Midbrain (tissue), 1 donor: ENCODE measurements around the gene RNF181.
"Not testable (repeated sequence)": the region's sequence is repeated elsewhere in the genome, so short reads cannot be mapped to it uniquely, and the experiment has no call there.

Experiments
- DNase-seq: peaks from one replicate; lab custom pipeline; 2025; lab: John Stamatoyannopoulos, UW

The RNF181 gene

DNA sequence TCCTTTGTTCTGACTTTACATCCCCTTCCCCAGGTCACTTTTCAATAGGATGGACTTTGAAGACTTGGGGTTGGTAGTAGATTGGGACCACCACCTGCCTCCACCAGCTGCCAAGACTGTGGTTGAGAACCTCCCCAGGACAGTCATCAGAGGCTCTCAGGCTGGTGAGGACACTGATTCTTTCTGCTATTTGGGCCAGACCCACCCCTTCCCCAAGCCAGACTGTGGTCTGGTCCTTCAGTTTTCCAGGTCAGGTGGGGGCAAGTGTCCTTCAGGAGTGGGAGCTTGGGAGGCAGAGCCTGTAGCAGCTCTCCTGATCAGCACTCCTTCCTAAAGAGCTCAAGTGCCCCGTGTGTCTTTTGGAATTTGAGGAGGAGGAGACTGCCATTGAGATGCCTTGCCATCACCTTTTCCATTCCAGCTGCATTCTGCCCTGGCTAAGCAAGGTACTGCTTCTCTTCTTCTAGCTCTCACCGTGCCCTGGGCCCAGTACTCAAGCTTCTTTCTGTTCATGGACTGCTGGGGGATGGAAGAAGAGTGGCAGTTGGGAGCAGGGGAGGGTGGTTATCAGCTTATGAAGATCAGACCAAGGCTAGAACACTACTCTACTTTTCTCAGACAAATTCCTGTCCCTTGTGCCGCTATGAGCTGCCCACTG lies 1.1 kb downstream of the RNF181 start:
- DNase-seq: no peak

DNA sequence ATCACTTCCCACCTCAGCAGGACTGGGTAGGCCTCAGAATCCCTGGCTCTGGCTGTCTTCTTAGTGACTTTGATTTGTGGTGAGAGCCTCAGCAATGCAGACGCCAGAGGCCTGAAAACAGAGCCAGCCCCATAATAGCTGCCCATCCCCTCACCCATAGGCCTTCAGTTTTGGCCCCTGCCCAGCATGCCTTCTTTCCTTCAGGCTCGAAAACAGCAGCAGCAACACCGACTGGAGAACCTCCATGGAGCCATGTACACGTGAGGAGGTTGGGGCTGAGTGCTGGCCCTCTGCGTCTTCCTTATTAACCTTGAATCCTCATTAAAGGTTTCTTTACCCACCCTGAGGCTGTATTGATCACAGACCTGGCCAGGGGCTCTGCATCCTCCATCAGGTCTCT lies 1.7 kb downstream of the RNF181 start:
- no peak for DNase-seq

DNA sequence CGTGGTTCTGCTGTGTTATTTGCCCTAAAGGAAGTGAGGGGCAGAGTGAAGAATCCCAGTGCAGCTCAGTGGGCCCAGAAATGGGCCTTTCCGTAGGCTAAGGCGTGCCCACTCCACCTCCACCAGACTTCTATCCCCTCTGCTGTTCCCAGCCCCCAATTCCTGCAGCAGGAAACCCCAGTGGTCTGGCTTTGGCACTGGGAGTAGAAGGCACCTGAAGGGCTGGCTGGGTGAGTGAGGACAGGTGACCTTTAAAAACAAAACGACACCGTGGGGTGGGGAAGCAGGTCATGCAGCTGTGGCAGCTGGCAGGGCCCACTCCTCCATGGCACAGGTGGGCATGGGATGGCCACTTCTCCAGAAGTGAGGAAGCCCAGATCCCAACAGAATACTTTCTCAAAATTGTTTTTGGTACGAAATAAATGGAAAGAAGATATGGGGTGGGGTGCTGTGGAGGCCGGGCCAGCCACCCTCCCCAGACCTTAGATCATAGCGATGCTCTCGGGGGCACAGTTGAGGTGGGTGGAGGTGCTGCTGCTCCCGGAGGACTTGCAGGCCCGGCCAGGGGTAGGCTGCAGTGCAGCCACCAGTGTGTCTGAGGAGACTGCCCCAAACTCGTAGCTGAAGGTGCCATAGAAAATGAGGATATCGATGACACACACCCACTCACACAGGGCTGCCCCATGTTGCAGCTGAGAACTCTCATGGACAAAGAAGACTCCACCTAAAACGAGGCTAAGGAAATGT lies 3.2 kb downstream of the RNF181 start:
- no peak for DNase-seq

DNA sequence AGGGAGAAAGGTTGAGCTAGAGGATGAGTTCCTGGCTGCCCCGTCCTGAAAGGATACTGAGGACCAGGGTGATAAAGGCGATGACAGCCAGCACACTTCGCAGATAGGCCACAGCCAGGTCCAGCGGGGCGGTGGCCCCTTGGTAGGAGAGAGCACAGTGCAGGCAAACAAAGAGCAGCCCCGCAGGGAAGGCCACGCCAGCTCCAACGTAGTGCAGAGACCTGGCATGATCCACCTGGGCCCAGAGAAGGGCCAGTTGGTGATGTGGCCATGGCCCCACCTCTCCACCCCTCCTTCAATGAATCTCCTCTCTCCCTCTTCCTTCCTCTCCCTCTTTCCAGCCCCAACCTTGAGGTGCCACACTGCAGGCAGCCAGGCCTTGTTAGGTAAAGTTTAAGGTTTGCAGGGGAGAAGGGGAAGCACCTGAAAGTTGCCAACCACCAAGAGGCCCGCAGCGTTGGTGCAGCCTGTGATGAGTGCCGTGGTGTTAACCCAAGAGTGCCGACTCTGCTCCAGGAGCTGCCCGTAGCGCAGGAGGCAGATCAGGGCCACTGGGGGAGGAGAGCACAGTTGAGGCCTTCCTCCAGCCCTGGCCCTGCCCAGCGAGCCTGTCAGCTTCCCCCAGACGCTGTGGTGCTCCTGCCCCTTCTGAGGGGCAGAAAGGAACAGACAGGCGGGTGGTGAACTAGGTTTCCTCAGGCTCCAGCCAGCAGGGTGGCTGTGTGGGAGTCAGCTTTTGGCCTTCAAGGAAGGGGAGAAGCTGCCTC lies 4.1 kb downstream of the RNF181 start:
- DNase-seq: no peak

DNA sequence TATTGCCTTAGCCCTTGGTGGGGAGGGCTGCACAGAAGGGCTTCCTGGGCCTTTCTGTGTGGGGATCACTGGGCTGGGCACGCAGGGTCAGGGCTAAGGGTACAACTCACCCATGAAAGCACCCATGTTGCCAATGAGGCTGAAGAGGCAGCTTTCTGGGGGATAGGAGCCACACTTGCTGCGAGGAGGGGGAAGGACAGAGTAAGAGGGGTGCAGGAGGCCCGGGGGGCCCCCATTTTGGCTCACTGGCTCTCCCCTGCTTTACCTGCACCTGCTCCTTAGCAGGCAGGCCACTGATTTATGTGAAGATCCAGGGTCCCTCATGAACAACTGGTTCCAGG lies 4.7 kb downstream of the RNF181 start:
- DNase-seq: no peak

DNA sequence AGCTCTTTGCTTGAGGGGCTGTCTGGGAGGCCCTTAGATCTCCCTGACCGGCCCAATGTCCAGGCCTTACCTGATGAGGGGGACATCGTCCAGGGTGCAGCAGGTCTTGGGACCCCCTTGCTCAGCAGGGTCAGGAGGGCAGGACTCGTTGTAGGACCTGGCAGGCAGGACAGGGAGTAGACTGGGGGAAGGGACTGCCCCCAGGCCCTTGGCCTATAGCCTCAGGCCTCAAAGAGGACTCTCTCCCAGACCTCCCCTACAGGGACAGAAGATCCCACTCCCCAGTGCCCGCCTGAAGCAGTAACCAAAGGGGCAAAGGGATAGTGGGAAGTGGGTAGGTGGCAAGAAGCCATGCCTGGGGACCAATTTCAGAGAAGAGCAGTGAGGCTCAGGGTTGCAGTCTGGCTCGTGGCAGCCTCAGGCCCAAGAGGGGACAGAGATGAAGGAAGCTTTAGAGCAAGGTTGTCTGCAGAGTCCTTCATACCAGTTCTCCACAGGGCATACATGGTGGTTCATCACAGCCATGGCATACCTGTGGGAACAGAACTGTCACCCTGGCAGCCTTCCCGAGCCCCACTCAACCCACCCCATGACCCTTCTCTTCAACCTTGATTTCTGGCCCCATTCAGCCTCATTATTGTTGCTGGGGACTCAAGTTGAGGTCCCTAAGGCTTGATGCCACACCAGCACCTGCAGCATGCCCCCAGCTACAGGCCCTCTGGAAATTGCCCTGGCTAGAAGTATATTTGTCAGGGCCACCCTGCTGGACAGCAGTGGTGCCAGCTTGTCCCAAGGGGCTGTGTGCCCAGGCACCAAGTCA lies 5.6 kb downstream of the RNF181 start:
- DNase-seq: no peak

DNA sequence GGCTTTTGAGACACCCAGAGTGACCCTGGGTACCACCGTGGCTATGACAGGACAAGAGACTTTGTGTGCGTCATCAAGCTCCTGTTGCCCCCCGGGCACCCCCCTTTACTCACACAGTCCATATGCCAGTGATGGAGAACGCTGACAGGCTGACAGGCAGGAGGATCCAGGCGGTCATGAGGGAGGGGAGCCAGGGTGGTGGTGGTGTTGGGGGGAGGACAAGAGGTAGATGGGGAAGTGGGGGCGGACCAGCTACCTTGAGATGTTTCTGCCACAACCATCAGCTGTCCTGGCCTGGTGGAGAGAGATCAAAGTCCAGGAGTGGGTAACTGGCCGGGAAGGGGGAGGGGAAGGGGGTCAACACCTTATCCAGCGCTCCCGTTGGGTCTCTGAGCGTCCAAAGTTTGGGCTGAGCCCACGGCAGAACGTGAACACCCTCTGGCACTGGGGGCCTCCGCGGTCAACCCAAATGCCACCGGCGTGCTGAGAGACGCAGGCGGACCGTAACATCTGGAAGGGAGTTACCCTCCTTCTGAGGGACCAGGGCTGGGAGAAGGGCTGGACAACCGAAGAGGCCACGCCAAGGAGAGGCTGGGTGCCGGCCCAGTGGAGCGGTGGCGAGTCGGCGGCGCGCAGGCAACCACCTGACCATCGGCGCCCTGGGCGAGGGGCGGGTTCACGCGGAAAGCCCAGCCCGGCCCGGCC lies 6.4 kb downstream of the RNF181 start:
- DNase-seq: peak; percentile 75

DNA sequence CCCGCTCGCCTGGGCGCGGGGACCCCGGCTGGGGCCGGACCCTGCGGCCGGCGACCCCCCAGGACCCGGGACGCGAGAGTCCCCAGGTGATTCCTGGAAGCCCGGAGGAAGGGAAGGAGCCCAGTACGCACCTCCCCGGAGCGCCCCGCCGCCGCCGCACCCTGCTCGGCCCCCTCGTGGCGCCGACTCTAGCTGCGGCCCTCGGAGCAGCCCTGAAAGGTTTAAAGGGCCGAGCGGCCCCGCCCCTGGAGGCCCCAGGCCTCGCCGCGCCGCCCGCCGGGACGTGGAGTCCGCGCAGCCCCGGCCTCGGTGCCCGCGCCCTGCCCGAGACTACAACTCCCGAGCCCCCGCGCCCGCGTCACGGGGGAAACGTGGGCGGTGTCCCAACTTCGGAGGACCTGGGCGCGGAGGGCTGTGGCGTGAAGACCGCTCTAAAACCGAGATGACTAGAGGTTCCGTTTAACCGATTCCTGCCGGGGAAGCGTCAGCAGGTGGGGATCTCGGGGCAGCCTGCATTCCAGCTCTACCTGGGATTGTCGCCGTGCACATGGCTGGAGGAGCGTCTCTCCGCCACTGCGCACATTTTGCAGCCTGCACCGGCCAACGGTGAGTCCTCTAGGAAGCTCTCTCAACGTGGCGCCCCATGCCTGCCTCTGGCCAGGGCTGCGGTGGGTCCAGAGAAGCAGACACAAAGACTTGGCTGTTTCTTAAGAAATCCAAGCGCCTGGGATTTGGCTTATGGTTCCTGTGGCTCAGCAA lies 7.1 kb downstream of the RNF181 start, which contains the start of gene TMEM150A:
TSS of gene TMEM150A (minus strand) at position 223 of the 759 bp plus-strand sequence. CDS start 750 bp downstream, outside the sequence.
- peak; percentile 93 for DNase-seq

DNA sequence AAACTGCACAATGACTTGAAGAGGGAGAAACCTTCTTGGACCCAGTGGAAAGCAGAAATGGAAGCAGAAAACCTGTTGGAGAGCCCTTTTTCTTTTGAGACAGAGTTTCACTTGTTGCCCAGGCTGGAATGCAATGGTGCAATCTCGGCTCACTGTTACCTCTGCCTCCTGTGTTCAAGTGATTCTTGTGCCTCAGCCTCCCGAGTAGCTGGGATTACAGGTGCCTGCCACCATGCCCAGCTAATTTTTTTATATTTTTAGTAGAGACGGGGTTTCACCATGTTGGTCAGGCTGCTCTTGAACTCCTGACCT lies 8.5 kb downstream of the RNF181 start:
- not testable (repeated sequence) for DNase-seq

DNA sequence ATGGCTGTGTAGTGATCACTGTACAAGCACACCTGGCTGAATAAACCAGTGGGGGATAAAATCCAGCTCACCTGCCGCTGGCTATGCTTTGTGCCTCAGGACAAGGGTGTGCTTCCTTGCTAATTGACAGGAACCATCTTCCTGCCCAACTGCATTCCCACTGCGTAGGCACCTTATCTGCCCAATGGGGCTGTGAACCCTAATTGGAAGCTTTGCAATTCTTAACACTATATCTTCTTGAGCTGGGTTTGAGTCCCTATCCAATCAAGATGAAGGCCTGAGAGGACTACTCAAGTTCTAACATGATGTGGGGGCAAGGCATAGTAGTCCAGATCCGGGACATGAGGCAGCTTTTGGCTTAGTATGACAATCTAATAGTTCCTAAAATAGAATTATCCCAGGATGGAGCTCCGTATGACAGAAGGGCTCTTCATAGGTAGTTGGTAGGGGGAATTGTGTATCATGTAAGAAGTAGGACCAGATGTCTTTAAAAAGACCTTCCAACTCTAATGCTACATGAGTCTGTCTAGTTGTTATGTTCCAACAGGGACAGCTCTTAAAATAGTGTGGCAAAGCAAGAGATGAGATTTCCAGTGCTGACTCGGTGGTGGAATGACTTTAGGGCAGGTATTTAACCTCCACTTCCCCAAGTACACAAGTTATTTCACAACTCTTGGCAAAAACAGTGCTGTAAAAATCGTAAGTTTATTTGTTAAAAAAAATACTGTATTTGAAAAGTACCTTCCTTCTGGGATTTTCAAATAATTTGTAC lies 9.2 kb downstream of the RNF181 start:
- no peak for DNase-seq

DNA sequence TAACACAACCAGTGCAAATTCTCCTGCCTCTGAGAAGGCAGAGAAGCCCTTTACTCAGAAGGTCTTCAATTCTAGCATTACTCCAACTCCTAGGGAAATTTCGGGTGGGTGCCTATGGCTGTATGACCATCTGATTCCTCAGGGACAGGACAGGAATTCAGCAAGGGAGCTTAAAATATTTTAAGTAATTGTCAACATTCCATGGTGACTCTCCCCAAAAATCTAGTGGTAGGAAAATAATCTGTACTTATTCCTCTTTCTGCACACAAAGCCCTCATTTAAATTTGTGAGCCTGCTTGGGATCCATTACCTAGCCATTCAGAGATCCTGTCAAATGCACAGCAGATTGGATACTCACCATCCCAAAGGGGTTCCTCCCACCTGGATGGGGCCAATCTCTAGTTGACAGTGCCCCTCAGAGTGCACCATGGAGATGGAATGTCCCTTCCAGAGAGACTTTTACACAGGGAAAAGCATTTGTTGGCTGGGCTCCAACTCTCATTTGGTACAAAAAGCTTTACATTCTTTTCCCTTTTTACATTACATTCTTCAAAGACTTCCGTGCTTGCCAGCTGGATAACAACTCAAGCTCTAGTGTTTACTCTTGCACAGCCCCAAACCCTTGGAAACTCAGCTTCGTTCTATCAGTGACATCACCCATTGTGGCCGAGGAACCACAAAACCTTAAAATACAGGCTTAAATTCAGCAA lies 10.0 kb downstream of the RNF181 start:
- DNase-seq: no peak

DNA sequence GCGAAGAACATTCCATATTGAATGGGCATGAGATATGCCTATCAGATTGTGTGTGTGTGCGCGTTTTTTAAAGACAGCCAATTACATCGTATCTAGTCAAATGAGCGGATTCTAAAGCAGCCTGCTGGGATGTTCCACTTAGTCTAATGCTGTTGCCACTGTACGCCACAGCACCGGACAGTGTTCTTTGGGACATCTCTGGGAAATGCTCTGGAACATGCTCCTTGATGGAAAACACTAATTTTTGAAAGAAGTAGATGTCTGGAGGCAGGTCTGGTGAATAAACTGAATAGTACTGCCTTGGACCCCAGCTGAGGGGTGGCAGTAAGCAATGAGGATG lies 10.5 kb downstream of the RNF181 start:
- no peak for DNase-seq

DNA sequence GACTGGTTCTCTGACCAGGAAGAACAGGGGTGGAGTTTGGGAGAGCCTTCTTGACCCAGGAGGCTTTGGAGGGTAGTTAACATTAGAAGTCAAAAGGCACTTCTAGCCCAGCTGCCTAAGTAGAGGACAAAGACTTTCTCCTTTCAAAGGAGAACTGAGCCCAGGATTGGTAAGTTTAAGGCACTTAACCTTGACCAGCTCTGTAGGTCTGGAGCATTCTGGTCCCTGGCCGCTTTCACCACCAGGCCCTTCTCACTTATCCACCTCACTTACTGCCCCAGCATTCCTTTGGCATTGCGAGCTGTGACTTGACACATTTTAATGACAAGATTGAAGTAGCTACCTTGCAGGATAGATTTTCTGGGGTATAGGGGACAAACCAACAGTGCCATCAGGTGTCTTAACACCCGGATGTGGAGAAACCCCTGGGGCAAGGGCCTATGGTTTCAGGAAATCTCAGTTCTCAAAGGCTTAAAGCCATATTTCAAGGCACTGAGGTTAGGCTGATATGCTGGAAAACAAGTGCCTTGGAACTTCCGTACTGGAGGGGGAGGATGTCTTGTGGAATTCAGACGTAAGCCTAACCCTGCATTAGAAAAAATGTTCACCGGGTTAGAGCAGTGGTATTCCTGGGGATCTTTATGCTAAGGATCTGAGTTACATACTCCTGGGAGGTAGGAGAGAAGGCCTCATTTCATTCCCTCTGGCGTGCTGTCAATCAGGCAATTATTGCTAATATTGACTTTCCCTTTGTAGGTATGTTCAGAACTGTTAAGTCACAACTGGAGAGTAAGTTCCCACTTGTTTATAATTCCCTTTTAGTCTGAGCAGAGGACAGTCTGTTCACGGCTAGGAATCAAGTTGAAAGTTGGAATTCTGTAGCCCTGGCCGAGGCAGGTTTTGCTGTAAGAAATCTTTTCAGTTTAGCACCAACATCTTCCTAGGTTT lies 12.0 kb downstream of the RNF181 start:
- DNase-seq: no peak

DNA sequence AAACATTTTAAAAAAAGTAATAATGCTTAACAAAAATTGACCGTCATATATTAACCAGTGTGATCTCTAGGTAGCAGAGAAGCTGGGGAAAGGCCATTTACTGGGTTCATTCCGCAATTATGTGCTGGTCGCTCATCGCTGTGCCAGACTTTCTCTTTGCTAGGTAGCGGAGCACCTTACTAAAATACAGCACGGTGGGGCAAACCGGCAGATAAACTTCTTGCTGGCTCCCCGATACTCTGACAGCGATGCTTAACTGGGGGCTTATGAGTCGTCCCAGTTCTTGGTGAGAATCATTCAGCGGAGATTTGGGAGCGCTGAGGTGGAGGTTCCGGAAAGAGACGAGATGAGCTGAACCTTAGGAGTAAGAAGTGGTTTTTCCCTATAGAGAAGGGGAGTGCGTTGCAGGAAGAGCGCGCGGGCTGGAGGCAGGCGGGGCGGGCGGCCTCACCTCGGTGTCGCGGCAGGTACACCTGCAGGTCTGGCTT lies 15.7 kb downstream of the RNF181 start:
- DNase-seq: no peak

DNA sequence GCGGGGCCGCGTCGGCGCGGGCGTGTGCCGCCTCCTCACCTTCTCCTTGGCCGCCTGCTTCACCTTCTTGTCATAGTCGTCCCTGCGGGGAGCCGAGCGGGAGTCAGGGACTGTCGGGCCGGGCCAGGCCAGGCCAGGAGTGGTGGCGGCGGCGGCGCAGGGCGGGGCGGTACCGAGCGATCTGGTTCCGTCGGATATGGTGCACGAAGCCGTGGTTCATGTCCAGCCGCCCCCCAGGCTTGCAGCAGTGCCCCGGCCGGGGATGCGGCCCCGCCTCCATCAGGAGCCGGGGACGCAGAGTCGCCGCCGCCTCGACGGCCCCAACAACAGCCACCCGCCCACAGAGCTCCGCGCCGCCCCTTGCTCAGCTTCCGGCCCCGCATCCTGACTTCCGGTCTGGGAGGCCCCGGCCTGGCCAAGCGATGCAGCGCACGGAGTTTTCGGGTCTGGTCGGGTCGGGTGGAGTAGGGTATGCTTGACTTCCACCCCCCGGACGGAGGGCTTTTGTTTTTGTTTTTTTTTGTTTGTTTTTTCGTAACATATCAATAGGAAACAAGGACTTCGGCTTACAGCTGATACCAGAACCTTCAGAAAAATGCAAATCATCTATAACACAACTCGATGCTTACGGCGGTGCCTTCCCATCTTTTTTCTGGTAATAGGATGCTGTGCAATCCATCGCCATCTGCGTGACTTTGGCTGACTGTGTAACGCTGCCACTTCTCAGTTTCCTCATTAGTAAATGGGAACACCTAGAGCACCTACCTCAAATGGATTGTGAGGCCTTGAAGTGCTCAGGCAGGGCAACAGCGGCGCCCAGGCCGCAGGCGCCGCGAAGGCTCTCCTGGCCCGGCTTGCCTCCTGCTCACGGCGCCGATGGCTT lies 16.4 kb downstream of the RNF181 start, which contains the start of gene C2orf68:
TSS of gene C2orf68 (minus strand) at position 362 of the 883 bp plus-strand sequence. CDS start at position 280, 82 bp downstream.
- DNase-seq: peak; percentile 93

DNA sequence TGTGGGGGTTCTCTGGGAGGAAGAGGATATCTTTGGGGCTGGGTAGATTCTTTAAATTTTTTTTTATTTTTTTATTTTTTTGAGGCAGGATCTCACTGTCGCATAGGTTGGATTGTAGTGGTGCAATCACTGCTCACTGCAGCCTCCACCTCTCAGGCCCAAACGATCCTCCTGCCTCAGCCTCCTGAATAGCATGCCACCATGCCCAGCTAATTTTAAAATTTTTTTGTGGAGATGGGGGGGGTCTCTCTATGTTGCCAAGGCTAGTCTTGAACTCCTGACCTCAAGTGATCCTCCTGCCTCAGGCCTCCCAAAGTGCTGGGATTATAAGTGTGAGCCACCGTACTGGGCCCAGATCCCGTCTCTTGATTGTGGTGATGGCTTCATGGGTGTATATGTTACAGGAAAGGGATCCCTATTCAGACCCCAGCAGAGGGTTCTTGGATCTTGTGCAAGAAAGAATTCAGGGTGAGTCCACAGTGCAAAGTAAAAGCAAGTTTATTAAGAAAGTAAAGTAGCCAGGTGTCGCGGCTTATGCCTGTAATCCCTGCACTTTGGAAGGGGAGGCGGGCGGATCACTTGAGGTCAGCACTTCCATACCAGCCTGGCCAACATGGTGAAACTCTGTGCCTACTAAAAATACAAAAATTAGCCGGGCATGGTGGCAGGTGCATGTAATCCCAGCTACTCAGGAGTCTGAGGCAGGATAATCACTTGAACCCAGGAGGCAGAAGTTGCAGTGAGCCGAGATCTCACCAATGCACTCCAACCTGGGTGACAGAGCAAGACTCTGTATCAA lies 18.4 kb downstream of the RNF181 start:
- no peak for DNase-seq
